Suprapubic skin (tissue), 4 donors: ENCODE data around the gene TSHZ2.

Experiments used
- EP300 ChIP-seq: sonication (generic); formaldehyde crosslinking; IDR thresholded peaks from one replicate; pipeline ENCODE4 v1.6.1; 2017; ENCODE audit warnings: antibody characterized with exemption
- POLR2A ChIP-seq, 2 donors: fragments of 450-650 bp; IDR thresholded peaks; one replicate each; pipeline ENCODE4 v1.6.1; 2017; ENCODE audit warnings: antibody characterized with exemption in 2 of 2, mild to moderate bottlenecking in 2 of 2, moderate library complexity in 2 of 2
- POLR2AphosphoS5 ChIP-seq, 3 donors: sonication (generic); formaldehyde crosslinking; IDR thresholded peaks; one replicate each; pipeline ENCODE4 v1.6.1; 2017; ENCODE audit warnings: antibody characterized with exemption in 3 of 3
- TF ChIP-seq, protein P1 (sequence below), 2 donors: fragments of 200-600 bp in 1 of 2; fragments of 450-650 bp in 1 of 2; sonication (generic) in 1 of 2; IDR thresholded peaks; one replicate each; pipeline ENCODE4 v1.5.1; 2016 to 2019; ENCODE audit warnings: antibody characterized with exemption in 2 of 2, mild to moderate bottlenecking in 1 of 2, moderate library complexity in 1 of 2

DNA sequence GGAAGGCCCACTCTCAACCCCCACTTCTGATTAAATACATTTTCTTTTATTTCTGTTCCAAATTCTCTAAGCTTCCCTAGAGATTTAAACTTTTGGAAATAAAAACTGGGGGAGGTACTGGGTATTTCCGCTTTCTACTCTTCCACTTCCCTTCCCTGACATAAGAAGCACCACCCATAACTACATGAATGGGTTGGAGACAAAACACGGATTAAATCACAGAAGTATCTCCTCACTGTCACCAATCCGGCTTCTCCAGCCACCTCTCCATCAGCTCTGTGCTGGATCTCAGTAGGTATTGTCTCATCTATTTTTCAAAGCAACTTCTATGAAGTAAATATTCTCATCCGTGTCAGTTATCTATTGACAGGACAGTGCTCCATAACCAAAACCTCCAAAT lies 150.7 kb downstream of the TSHZ2 start:
- TF ChIP-seq, protein P1, sequence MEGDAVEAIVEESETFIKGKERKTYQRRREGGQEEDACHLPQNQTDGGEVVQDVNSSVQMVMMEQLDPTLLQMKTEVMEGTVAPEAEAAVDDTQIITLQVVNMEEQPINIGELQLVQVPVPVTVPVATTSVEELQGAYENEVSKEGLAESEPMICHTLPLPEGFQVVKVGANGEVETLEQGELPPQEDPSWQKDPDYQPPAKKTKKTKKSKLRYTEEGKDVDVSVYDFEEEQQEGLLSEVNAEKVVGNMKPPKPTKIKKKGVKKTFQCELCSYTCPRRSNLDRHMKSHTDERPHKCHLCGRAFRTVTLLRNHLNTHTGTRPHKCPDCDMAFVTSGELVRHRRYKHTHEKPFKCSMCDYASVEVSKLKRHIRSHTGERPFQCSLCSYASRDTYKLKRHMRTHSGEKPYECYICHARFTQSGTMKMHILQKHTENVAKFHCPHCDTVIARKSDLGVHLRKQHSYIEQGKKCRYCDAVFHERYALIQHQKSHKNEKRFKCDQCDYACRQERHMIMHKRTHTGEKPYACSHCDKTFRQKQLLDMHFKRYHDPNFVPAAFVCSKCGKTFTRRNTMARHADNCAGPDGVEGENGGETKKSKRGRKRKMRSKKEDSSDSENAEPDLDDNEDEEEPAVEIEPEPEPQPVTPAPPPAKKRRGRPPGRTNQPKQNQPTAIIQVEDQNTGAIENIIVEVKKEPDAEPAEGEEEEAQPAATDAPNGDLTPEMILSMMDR (IDR thresholded peaks at IDR 0.05): no peak
- TF ChIP-seq POLR2A (IDR thresholded peaks at IDR 0.05) (no peak), EP300 (no peak), POLR2AphosphoS5 (IDR thresholded peaks at IDR 0.05) (no peak)
